ENCODE results near the gene NKIRAS2.

Gene NKIRAS2

GRCh38 chr17:42050393-42051012 lies 30.6 kb downstream of the NKIRAS2 start, which contains the start of gene C17orf113:
Gene C17orf113 (minus strand): TSS chr17:42050601. CDS start chr17:42043376, 7,225 bp downstream.
- TF ChIP-seq POLR2A (IDR thresholded peaks at IDR 0.05; ENCODE audit: low read depth, low read length) = peak; percentile 24; the same call in 1 of the 2 replicates
- DNase-seq (ENCODE audit: insufficient read length, low spot score) (no peak), FAIRE-seq (no peak)

DNA sequence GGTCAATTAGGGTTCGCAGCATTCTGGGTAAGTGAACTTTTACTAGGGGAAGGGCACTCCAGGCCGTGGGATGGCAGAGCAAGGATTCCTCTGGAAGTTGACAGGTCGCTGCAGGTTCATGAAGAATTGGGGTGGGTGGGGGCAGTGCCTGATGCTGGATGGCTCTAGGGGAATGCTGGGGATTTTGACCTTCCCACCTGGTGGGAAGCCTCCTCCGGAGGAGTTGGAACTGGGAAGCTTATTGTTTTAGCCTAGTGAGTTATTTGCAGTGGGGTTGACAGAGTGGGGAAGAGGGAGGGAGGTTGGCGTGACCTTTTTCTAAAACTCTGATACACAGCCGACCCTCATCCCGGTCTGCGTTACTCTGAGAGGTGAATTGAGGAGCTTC lies 31.1 kb downstream of the NKIRAS2 start:
- FAIRE-seq = no peak

DNA sequence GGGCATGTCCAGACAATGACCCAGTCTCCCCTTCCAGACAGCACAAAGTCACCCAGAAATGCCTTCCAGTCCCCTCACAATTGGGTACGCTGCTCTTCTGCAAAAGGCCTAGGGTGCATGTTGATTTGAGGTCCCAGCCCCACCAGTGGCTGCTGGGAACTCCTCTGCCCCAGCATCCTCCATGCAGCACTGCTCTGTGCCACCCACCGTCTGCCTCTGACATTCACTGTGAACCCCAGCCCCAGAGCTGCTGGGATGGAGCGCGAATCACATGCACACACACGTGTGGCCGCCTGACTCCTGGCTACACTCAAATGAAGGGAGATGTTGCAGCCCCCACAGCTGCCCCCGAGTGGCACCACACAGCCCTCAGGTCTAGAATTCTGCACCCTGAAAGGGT lies 31.8 kb downstream of the NKIRAS2 start:
- DNase-seq (ENCODE audit: insufficient read length, low spot score) (no peak), FAIRE-seq (no peak)
- no peak for TF ChIP-seq POLR2A (IDR thresholded peaks at IDR 0.05; ENCODE audit: low read depth, low read length)

More for the DNA sequence above, 31.1 kb downstream of the NKIRAS2 start:
- no peak for TF ChIP-seq POLR2A (IDR thresholded peaks at IDR 0.05; ENCODE audit: low read depth, low read length)
- DNase-seq (ENCODE audit: insufficient read length, low spot score) = no peak

DNA sequence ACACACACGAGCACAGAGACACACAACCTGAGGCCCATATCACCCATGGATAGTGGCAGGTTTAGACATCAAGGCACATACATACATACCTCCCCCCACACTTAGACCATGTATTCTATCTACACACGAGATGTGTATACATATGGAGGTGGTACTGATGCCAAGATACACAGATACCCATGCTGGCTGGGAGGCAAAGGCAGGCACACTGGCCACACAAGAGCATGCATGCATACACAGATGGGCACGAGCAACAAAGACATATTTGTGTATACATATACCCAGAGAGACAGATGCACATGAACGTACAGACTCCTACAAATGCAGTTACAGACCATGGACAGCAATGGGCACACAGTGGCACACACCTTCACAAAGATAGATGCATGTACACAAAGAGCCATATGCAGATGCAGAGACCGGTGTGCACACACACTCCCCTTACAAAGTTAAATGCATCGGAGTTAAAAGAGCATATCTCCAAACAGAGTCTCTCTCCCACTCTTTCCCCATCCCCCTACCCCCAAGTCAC lies 32.5 kb downstream of the NKIRAS2 start:
- FAIRE-seq (no peak), DNase-seq (ENCODE audit: insufficient read length, low spot score) (no peak)
- TF ChIP-seq POLR2A (IDR thresholded peaks at IDR 0.05; ENCODE audit: low read depth, low read length) = no peak

- FAIRE-seq = no peak
- TF ChIP-seq POLR2A (IDR thresholded peaks at IDR 0.05; ENCODE audit: low read depth, low read length) = no peak
- no peak for DNase-seq (ENCODE audit: insufficient read length, low spot score)
These were observed 34.0 kb downstream of the NKIRAS2 start for GRCh38 chr17:42053731-42054500.

DNA sequence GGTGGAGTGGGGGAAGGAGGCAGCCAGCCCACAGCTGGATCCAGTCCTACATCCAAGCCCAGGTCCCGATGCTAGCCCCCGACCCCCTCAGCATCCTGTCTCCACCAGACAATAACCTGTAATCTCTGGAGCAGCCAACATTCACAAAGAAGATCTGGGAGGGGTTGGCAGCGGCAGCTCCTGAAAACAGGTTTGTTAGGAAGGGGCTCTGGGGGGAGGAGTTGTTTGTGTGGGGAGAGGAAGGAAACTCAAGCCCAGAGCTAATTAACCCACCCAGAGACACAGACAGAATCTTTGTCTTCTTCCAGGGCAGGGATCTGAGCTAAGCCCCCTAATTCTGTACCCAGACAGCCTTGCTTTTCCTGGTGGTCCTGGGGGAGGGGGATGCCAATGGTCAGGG lies 35.1 kb downstream of the NKIRAS2 start:
- DNase-seq (ENCODE audit: insufficient read length, low spot score) = no peak
- no peak for FAIRE-seq
- no peak for TF ChIP-seq POLR2A (IDR thresholded peaks at IDR 0.05; ENCODE audit: low read depth, low read length)

GRCh38 chr17:42055496-42055895 lies 35.6 kb downstream of the NKIRAS2 start:
- peak; percentile 54 for DNase-seq (ENCODE audit: insufficient read length, low spot score)
- TF ChIP-seq POLR2A (IDR thresholded peaks at IDR 0.05; ENCODE audit: low read depth, low read length) = no peak

DNA sequence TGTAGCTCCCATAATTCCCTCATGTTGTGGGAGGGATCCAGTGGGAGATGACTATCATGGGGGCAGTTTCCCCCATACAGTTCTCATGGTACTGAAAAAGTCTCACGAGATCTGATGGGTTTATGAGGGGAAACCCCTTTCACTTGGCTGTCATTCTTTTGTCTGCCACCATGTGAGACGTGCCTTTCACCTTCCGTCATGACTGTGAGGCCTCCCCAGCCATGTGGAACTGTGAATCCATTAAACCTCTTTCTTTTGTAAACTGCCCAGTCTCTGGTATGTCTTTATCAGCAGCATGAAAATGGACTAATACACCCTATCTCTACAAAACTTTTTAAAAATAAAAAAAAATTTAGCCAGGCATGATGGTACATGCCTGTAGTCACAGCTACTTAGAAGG lies 36.7 kb downstream of the NKIRAS2 start:
- no peak for TF ChIP-seq POLR2A (IDR thresholded peaks at IDR 0.05; ENCODE audit: low read depth, low read length)
- DNase-seq (ENCODE audit: insufficient read length, low spot score) (no peak), FAIRE-seq (no peak)

More at GRCh38 chr17:42055496-42055895, 35.6 kb downstream of the NKIRAS2 start:
- FAIRE-seq = no peak

DNA sequence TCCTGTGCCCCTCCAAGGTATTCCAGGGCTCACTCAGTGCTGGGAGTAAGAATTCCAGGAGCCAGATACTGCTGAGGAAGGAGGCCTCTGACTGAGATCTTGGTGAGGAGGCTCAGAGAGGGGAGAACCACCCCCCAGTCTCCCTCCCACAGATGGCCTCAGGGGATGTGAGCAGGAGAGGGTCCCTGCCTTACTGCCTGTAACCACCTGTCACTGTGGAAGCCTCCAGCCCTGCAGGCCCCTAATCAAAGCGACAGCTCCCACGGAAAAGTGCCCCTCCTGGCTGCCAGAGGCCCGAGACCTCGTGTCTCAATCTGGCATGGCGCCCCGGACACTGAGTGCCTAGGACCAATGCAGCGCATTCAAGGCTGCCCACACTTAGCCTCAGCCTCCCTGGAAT lies 38.2 kb downstream of the NKIRAS2 start:
- FAIRE-seq (no peak), DNase-seq (ENCODE audit: insufficient read length, low spot score) (no peak)
- TF ChIP-seq POLR2A (IDR thresholded peaks at IDR 0.05; ENCODE audit: low read depth, low read length) = no peak

GRCh38 chr17:42059815-42060214 lies 39.9 kb downstream of the NKIRAS2 start:
- DNase-seq (ENCODE audit: insufficient read length, low spot score) (no peak), FAIRE-seq (no peak)
- TF ChIP-seq POLR2A (IDR thresholded peaks at IDR 0.05; ENCODE audit: low read depth, low read length) = no peak

- FAIRE-seq = no peak
- TF ChIP-seq POLR2A (IDR thresholded peaks at IDR 0.05; ENCODE audit: low read depth, low read length) = no peak
- no peak for DNase-seq (ENCODE audit: insufficient read length, low spot score)
These were observed 40.3 kb downstream of the NKIRAS2 start for GRCh38 chr17:42060231-42060630.

DNA sequence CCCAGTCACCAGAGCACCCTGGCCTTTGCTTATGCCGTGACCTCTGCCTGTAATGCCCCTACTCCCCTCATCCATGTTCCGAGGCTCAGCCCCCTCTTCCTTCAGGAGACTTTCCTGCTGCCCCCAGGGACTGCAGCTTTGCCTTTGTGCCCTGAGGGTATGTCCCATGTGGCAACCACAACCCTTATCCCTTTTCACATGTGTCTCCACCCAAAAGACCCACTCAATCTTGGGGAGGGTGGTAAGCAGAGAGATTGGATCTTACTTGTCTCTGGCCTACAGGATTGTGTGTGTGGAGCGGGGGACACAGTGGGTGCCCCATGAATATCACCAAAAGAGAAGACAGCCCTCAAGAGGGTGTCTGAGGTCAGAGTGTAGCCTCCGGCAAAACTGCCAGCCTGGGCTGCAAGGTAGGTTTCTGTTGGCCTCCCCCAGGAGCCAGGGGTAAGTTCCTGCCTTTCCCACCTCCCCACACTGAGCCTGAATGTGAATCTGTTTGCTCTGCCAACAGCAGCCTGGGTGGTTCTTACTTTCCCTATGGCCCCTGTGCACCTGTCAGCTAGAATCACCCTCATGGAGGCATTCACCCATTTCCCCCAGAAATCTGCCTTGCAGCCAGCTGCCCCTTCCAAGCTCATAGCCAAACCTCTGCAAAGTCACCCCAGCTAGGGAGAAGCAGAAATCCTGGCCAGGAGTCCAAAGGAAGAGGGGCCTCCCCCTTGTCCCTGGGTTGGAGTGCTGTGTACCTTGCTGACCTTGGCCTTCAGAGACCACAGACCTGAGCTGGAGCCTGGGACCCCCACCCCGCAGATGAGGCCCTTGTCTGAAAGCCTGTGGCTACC lies 42.0 kb downstream of the NKIRAS2 start:
- no peak for TF ChIP-seq POLR2A (IDR thresholded peaks at IDR 0.05; ENCODE audit: low read depth, low read length)
- FAIRE-seq (no peak), DNase-seq (ENCODE audit: insufficient read length, low spot score) (no peak)

DNA sequence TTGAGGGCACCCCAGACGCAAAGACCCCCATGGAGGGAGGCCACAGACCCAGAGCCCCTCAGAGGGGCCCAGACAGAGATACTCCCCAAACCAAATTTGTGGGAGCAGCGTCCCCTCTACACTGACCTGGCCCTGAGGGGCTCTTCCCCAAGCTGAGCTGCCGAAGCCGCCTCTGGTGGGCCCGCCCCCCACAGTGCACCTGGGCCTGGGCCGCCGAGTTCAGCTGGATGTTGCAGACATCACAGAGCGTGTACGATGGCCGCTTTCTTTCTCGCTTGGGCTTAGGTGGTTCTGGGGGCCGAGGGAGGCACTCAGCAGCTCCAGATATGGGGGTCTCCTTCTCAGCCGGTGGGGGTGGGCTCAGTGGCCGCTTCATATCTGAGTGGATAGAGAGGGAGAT lies 42.8 kb downstream of the NKIRAS2 start:
- DNase-seq (ENCODE audit: insufficient read length, low spot score) (no peak), FAIRE-seq (no peak)
- no peak for TF ChIP-seq POLR2A (IDR thresholded peaks at IDR 0.05; ENCODE audit: low read depth, low read length)

DNA sequence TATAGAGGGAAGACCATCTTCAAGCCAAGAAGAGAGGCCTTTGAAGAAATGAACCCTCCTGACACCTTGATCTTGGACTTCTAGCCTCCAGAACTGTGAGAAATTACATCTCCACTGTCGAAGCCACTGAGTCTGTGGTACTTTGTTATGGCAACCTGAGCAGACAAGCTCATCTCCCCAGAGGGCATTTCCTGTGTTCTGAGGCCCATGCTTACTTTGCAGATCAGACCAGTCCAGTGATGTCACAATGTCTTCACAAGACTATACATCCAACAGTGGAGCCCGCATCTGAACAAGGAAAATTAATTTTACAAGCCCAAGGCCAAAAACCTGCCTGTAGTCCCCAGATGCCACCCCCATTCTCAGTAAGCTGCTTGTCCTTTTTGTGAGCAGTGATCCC lies 45.3 kb downstream of the NKIRAS2 start:
- no peak for TF ChIP-seq POLR2A (IDR thresholded peaks at IDR 0.05; ENCODE audit: low read depth, low read length)
- FAIRE-seq (no peak), DNase-seq (ENCODE audit: insufficient read length, low spot score) (no peak)
